ENCODE data around the gene LRRC7.

LRRC7 gene

DNA sequence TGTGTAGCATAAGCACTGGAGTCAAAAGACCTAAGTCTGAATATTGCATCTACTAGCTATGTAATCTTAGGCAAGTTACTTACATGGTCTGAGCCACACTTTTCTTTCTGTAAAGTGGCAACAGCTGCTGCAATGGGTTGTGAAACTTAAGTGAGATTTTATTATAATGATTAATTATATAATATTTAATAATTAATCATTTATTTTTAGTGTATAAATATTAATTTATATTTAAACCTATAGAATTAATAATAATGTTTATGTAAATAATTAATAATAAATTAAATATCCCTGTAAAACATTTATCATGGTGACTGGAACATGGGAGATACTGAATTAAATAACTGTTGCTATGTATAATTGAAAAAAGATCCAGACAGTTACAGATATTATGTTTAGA, 457.3 kb downstream of the LRRC7 start:
- in situ Hi-C loops (cut with MboI; ENCODE audit: low sequenced_read_pairs) = loop anchor here (25.0 kb wide), 1 partner anchor 462 kb away; no protein-coding TSS in a partner anchor

DNA sequence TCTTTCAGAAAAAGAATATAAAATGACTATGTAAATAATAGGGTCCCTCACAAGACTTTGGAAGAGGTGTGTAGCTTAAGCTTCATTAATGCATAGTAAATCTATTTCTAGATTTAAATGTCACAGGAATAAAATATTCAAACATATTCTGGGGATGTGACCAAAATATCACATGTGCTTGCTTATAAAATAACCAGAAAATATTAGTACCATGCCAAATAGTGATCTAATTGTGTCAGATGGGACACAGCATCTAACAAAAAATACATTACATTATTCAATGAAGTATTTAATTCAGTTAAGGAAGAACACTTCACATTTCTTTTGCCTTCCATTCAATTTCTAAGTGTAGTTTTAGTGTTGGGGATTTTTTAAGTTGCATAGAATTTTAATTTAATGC, 458.1 kb downstream of the LRRC7 start:
- in situ Hi-C loops (cut with MboI; ENCODE audit: low sequenced_read_pairs) = loop anchor here (25.0 kb wide), 1 partner anchor 461 kb away; no protein-coding TSS in a partner anchor

DNA sequence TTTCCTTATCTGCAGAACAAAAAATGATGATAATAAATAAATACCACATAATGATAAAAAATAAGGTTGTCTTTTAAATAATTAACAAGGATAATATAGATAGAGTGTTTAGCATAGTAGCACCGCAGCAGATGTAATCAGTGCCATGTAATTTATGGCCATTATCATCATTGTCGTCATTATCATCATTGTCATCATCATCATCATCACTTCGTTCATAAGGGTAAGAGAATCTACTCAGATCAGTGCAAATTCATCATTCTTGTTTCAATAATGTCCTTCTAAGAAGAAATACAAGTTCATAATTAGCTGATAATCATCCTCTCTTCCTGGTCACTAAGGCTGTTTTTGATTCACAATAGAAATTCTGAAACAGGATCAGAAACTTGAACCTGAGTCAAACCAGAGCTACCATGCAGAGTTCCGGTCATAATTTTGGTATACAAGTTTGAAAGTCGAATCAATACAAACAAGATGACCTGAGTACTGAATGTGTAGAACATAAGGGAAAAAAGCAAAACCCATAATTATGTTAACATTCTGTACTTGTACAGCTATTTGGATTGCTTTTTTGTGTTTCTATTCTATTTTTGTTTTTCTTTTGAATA, 465.6 kb downstream of the LRRC7 start:
- in situ Hi-C loops (cut with MboI; ENCODE audit: low sequenced_read_pairs) = loop anchor here (25.0 kb wide), 1 partner anchor 454 kb away; no protein-coding TSS in a partner anchor

DNA sequence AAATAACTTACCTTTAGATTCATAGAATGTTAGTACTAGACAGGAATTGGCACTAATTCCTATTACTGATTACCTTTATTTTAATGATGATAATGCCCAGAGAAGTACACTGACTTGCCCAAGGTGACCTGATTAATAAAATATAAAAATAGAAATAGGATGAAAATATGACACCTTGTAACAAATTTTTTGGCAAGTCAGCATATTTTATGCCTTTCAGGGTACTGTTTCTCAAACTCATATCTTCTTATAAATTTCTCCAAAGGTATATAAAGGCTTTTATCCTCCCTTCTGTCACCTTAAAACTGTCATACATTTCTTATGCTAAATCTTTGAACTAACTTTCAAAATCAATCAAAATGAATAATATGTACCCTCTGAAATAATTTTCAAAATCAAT, 466.2 kb downstream of the LRRC7 start:
- in situ Hi-C loops (cut with MboI; ENCODE audit: low sequenced_read_pairs) = loop anchor here (25.0 kb wide), 1 partner anchor 453 kb away; no protein-coding TSS in a partner anchor

DNA sequence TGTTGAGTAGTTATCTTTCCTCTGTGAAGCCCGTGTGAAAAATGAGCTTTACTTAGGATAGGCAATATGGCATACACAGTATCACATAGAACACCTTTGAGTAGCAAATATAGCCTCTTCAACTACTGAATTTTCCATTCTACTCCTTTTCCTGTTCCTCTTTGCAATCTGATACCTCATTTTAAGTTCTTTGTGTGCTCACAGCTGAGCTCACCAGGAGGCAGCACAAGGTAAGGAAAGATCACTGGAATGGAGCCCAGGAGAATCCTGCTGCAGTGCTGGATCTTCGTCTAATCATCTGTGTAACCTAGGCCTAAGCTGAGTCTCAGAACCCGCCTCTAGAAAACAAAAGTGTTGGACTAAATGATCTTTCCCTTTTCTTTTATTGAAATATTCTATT, 466.7 kb downstream of the LRRC7 start:
- in situ Hi-C loops (cut with MboI; ENCODE audit: low sequenced_read_pairs) = loop anchor here (25.0 kb wide), 1 partner anchor 453 kb away; no protein-coding TSS in a partner anchor

GRCh38 chr1:70038025-70038424, 470.3 kb downstream of the LRRC7 start:
- in situ Hi-C loops (cut with MboI; ENCODE audit: low sequenced_read_pairs) = loop anchor here (25.0 kb wide), 1 partner anchor 449 kb away; no protein-coding TSS in a partner anchor

DNA sequence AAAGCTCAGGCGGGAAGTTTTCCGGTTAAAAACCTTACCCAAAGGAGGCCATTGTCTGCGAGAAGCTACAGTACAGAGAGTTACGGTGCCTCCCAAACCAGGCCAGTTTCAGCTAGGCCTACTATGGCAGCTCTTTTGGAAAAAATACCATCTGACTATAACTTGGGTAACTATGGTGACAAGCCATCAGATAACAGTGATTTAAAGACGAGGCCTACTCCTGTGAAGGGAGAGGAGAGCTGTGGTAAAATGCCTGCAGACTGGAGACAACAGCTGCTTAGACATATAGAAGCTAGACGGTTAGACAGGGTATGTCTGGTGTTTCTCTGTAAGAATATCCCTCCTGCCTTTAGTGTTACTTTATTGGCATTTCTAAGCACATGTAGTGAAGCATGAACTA, 471.8 kb downstream of the LRRC7 start:
- in situ Hi-C loops (cut with MboI; ENCODE audit: low sequenced_read_pairs) = loop anchor here (25.0 kb wide), 1 partner anchor 448 kb away; no protein-coding TSS in a partner anchor

- in situ Hi-C loops (cut with MboI; ENCODE audit: low sequenced_read_pairs) = loop anchor here (25.0 kb wide), 1 partner anchor 446 kb away; no protein-coding TSS in a partner anchor
These were observed 473.8 kb downstream of the LRRC7 start for GRCh38 chr1:70041317-70042045.

DNA sequence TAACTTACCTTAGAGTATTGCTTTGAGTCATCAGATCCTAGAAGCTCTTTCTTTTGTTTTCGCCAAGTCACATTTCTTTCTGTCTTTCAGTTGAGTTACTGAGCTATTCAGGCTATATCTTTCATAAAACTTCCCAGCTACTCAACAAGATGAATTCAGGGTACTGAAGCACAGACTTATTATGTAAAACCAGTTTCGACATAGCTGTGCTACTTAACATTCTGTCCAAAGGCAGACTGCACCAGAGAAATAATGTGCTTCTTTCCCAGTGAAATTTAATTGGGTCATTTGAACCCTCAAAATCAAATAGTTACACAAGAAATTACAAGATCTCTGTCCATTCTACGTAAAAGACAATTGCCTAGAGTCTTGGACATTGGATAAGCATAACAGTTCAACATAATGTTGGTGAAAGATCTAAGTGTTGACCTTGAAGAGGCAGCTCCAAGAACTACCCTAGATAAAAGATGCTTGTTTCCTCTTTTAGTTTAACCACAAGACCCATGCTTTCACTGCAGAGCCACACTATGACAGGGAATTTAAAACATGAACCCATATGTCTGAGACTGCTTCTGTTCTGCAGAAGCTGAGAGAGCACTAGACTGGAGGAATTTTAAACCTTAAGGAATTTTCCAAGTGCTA, 474.5 kb downstream of the LRRC7 start:
- in situ Hi-C loops (cut with MboI; ENCODE audit: low sequenced_read_pairs) = loop anchor here (25.0 kb wide), 1 partner anchor 445 kb away; no protein-coding TSS in a partner anchor

GRCh38 chr1:70043804-70044203, 476.1 kb downstream of the LRRC7 start:
- in situ Hi-C loops (cut with MboI; ENCODE audit: low sequenced_read_pairs) = loop anchor here (25.0 kb wide), 1 partner anchor 443 kb away; no protein-coding TSS in a partner anchor

GRCh38 chr1:70044832-70045231, 477.1 kb downstream of the LRRC7 start:
- in situ Hi-C loops (cut with MboI; ENCODE audit: low sequenced_read_pairs) = loop anchor here (25.0 kb wide), 1 partner anchor 442 kb away; no protein-coding TSS in a partner anchor

- in situ Hi-C loops (cut with MboI; ENCODE audit: low sequenced_read_pairs) = loop anchor here (25.0 kb wide), 1 partner anchor 442 kb away; no protein-coding TSS in a partner anchor
These were observed 477.9 kb downstream of the LRRC7 start for GRCh38 chr1:70045581-70045980.

DNA sequence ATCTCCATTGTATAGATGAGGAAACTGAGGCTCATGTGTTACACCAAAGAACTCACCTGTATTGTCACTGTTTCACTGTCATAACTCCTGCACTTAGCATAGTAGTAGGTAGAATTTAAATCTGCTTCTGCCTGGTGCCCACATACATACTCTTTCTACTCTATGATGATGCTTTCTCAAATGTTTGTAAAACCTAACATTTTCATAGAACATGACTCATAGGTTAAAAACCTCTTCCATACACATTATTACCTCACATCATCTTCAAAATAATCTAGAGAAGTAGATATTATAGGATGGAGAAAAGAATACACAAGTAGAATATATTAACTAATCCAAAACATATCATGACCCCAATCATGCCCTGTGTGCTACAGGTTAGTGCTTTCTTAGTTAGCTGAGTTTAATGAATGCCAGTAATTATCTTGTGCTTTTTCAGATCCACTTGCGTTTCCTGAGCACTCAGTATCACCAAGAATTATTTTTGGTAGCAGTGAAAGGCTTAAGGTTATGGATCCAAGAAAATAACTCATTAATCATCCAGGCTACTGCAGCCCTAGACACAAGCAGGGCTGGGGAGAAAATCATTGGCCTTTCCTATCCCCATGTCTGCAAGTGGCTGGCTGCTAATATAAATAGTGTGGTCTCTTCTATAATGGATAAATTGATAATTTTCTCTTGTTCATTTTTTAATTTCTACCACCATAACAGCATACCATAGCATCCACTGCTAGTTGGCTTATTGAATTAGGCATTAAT, 480.8 kb downstream of the LRRC7 start:
- in situ Hi-C loops (cut with MboI; ENCODE audit: low sequenced_read_pairs) = loop anchor here (25.0 kb wide), 1 partner anchor 439 kb away; no protein-coding TSS in a partner anchor

- in situ Hi-C loops (cut with MboI; ENCODE audit: low sequenced_read_pairs) = no loop called here
These were observed 484.2 kb downstream of the LRRC7 start for GRCh38 chr1:70051926-70052325.

- in situ Hi-C loops (cut with MboI; ENCODE audit: low sequenced_read_pairs) = no loop called here
These were observed 489.8 kb downstream of the LRRC7 start for GRCh38 chr1:70057500-70057899.

- in situ Hi-C loops (cut with MboI; ENCODE audit: low sequenced_read_pairs) = no loop called here
These were observed 493.5 kb downstream of the LRRC7 start for GRCh38 chr1:70061231-70061630.

- in situ Hi-C loops (cut with MboI; ENCODE audit: low sequenced_read_pairs) = no loop called here
These were observed 496.1 kb downstream of the LRRC7 start for GRCh38 chr1:70063861-70064260.

- in situ Hi-C loops (cut with MboI; ENCODE audit: low sequenced_read_pairs) = no loop called here
These were observed 499.0 kb downstream of the LRRC7 start for GRCh38 chr1:70066711-70067110.

DNA sequence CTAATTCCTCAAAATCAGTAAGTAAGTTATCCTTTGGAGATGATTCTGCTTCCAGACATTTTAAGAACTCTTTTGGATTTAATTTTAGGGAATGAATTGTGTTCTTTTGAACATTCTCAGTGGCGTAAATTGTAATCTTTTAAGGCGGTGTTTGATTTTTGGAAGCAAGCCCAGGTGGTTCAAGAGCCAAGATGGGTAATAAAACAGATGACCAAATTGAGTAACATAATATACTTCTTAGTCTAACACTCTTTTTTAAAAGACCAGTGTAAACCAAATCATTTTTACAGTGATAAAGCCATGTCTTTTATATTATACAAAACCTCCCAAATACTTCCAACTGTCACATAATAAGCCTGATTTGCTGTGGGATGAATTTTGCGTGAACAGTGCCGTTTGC, 503.9 kb downstream of the LRRC7 start:
- in situ Hi-C loops (cut with MboI; ENCODE audit: low sequenced_read_pairs) = no loop called here

- in situ Hi-C loops (cut with MboI; ENCODE audit: low sequenced_read_pairs) = no loop called here
These were observed 504.6 kb downstream of the LRRC7 start for GRCh38 chr1:70072231-70072751.
